Neuronal stem cell (in vitro differentiated cells): ENCODE measurements around the gene TBC1D22A.
A peak's percentile ranks its signal among the peaks of the same experiment; 100 is the strongest.

Source experiments
- DNase-seq: peaks from one replicate; pipeline ENCODE4 v3.0.0-alpha.2; 2013; ENCODE audit warnings: low spot score
- H2AFZ ChIP-seq: one replicate; pipeline ENCODE4 v1.6.1; 2013; ENCODE audit warnings: mild to moderate bottlenecking, low read length, inconsistent platforms
- H2AK5ac ChIP-seq: 2 replicates; pipeline ENCODE4 v1.6.1; 2013; ENCODE audit warnings: low read depth, mild to moderate bottlenecking, inconsistent platforms, low read length, moderate library complexity, mixed read lengths
- H2BK120ac ChIP-seq: 2 replicates; pipeline ENCODE4 v1.6.1; 2013; ENCODE audit warnings: low read depth, mild to moderate bottlenecking, inconsistent platforms, low read length, moderate library complexity, mixed read lengths
- H2BK12ac ChIP-seq: one replicate; pipeline ENCODE4 v1.6.1; 2013; ENCODE audit warnings: low read length, inconsistent platforms
- H2BK15ac ChIP-seq: 2 replicates; pipeline ENCODE4 v1.6.1; 2013; ENCODE audit warnings: mild to moderate bottlenecking, low read length, inconsistent platforms, mixed read lengths
- H2BK5ac ChIP-seq: one replicate; pipeline ENCODE4 v1.6.1; 2013; ENCODE audit warnings: inconsistent platforms, mild to moderate bottlenecking, low read length, moderate library complexity
- H3K14ac ChIP-seq: one replicate; pipeline ENCODE4 v1.6.1; 2013; ENCODE audit warnings: low read length, inconsistent platforms
- H3K18ac ChIP-seq: 2 replicates; pipeline ENCODE4 v1.6.1; 2013; ENCODE audit warnings: low read length, inconsistent platforms
- H3K23ac ChIP-seq: 2 replicates; pipeline ENCODE4 v1.6.1; 2013; ENCODE audit warnings: low read depth, mild to moderate bottlenecking, mixed read lengths, low read length, inconsistent platforms; ENCODE audit not compliant: poor library complexity
- H3K27ac ChIP-seq: replicated peaks from 3 replicates; pipeline ENCODE4 v1.5.1; 2013; ENCODE audit warnings: low read length, inconsistent platforms
- H3K27me3 ChIP-seq, 3 experiments: 2 replicates each; pipeline ENCODE4 v1.6.1; 2013; ENCODE audit warnings: low read length in 3 of 3, mild to moderate bottlenecking in 2 of 3, inconsistent platforms in 1 of 3, low read depth in 1 of 3, mixed read lengths in 1 of 3, moderate library complexity in 1 of 3; ENCODE audit not compliant: control insufficient read depth in 3 of 3, insufficient read depth in 3 of 3
- H3K36me3 ChIP-seq, 2 donors: replicated peaks in 1 of 2; 2 replicates each; pipeline ENCODE4 v1.6.1; 2013; ENCODE audit warnings: low read length in 2 of 2; ENCODE audit not compliant: control insufficient read depth in 2 of 2, insufficient read depth in 2 of 2
- H3K4ac ChIP-seq: 2 replicates; pipeline ENCODE4 v1.6.1; 2013; ENCODE audit warnings: inconsistent platforms, mild to moderate bottlenecking, low read length, moderate library complexity
- H3K4me1 ChIP-seq, 2 donors: 1 replicate in 1 of 2; 2 replicates in 1 of 2; pipeline ENCODE4 v1.6.1; 2013; ENCODE audit warnings: low read length in 2 of 2, low read depth in 1 of 2; ENCODE audit not compliant: control insufficient read depth in 2 of 2, insufficient read depth in 1 of 2
- H3K4me2 ChIP-seq: one replicate; pipeline ENCODE4 v1.6.1; 2013; ENCODE audit warnings: mild to moderate bottlenecking, low read length, inconsistent platforms; ENCODE audit not compliant: insufficient read depth, poor library complexity, severe bottlenecking
- H3K4me3 ChIP-seq, 2 donors: 2 replicates each; pipeline ENCODE4 v1.5.1; 2013; ENCODE audit warnings: low read length in 2 of 2, mild to moderate bottlenecking in 2 of 2, inconsistent platforms in 1 of 2, moderate library complexity in 1 of 2
- H3K79me1 ChIP-seq: one replicate; pipeline ENCODE4 v1.6.1; 2013; ENCODE audit warnings: low read depth, mild to moderate bottlenecking, inconsistent platforms, low read length, moderate library complexity
- H3K9ac ChIP-seq: one replicate; pipeline ENCODE4 v1.6.1; 2013; ENCODE audit warnings: mild to moderate bottlenecking, low read depth, low read length, inconsistent platforms; ENCODE audit not compliant: poor library complexity
- H3K9me3 ChIP-seq, 2 donors: replicated peaks in 1 of 2; 2 replicates each; pipeline versions ENCODE3 to v1.6.1; 2013; ENCODE audit warnings: low read length in 2 of 2, mild to moderate bottlenecking in 2 of 2, inconsistent platforms in 1 of 2, low read depth in 1 of 2, mixed read lengths in 1 of 2, moderate library complexity in 1 of 2; ENCODE audit not compliant: control insufficient read depth in 2 of 2, insufficient read depth in 1 of 2
- H4K8ac ChIP-seq: one replicate; pipeline ENCODE4 v1.6.1; 2013; ENCODE audit warnings: low read depth, mild to moderate bottlenecking, inconsistent platforms, low read length, moderate library complexity
- H4K91ac ChIP-seq: one replicate; pipeline ENCODE4 v1.6.1; 2013; ENCODE audit warnings: low read length, low read depth, mild to moderate bottlenecking, inconsistent platforms; ENCODE audit not compliant: poor library complexity
- WGBS, 2 donors: extraction: QIAGEN DNeasy Blood & Tissue Kit; methylation state at CpG; one replicate each; pipeline ENCODE4 v1.1.7; 2013; ENCODE audit warnings: missing lambda C conversion rate in 2 of 2, mixed read lengths in 1 of 2; ENCODE audit not compliant: insufficient read length in 2 of 2, insufficient replicate concordance in 1 of 2; ENCODE audit errors: extremely low coverage in 2 of 2; 5-methylcytosine and 5-hydroxymethylcytosine counted together

Gene TBC1D22A

GRCh38 chr22:47155131-47155885 lies 392.9 kb downstream of the TBC1D22A start:
- DNase-seq, result no peak

GRCh38 chr22:47155912-47156311 lies 393.5 kb downstream of the TBC1D22A start:
- Histone ChIP-seq H3K27me3 (peaks cover 0 to 6% (median 0%) of the 10 kb centered on the region in 3 experiments), H4K91ac (no peak overlapping the region), H3K14ac (no peak overlapping the region), H3K4me3 (no peak overlapping the region), H3K18ac (no peak overlapping the region), H2AK5ac (no peak overlapping the region), H2BK12ac (no peak overlapping the region), H2BK15ac (no peak overlapping the region), H2AFZ (no peak overlapping the region), H3K9ac (no peak overlapping the region), H3K4me2 (no peak overlapping the region), H2BK5ac (no peak overlapping the region), H4K8ac (no peak overlapping the region), H2BK120ac (no peak overlapping the region), H3K4me1 (peaks cover 0 to 10% of the 10 kb centered on the region in 2 donors), H3K4ac (no peak overlapping the region), H3K36me3 (peaks cover 0 to 6% of the 10 kb centered on the region in 2 donors), H3K27ac (no peak overlapping the region), H3K23ac (no peak overlapping the region), H3K79me1 (peaks cover 7% of the 10 kb centered on the region), H3K9me3 (peaks cover 0 to 6% of the 10 kb centered on the region in 2 donors)
- no CpG with 5 or more reads among the region's 9 CpGs for WGBS, 2 donors
- DNase-seq, result no peak

More at GRCh38 chr22:47155131-47155885, 392.9 kb downstream of the TBC1D22A start:
- H3K14ac ChIP-seq, result no peak overlapping the region
- H2BK12ac ChIP-seq, result no peak overlapping the region
- no peak overlapping the region for H3K9ac ChIP-seq
- peaks cover 0 to 6% (median 0%) of the 10 kb centered on the region in 3 experiments for H3K27me3 ChIP-seq
- no peak overlapping the region for H3K4me3 ChIP-seq
- no peak overlapping the region for H3K27ac ChIP-seq
- H3K18ac ChIP-seq, result peak overlapping the region; percentile 21
- no peak overlapping the region for H2BK120ac ChIP-seq
- H2BK15ac ChIP-seq, result no peak overlapping the region
- H2AFZ ChIP-seq, result no peak overlapping the region
- peak overlapping the region; percentile 74 for H3K23ac ChIP-seq
- H3K4me2 ChIP-seq, result no peak overlapping the region
- peaks cover 0 to 6% of the 10 kb centered on the region in 2 donors for H3K9me3 ChIP-seq
- H3K4me1 ChIP-seq, result peaks cover 0 to 10% of the 10 kb centered on the region in 2 donors
- no peak overlapping the region for H3K4ac ChIP-seq
- H4K8ac ChIP-seq, result no peak overlapping the region
- H3K36me3 ChIP-seq, result peaks cover 0 to 6% of the 10 kb centered on the region in 2 donors
- WGBS, 2 donors, result no CpG with 5 or more reads among the region's 31 CpGs
- H3K79me1 ChIP-seq, result peaks cover 7% of the 10 kb centered on the region
- peak overlapping the region; percentile 59 for H2AK5ac ChIP-seq
- no peak overlapping the region for H2BK5ac ChIP-seq
- no peak overlapping the region for H4K91ac ChIP-seq

- no peak overlapping the region for H3K9ac ChIP-seq
- peaks cover 0 to 6% of the 10 kb centered on the region in 2 donors for H3K36me3 ChIP-seq
- H3K18ac ChIP-seq, result no peak overlapping the region
- H2AFZ ChIP-seq, result no peak overlapping the region
- no peak for DNase-seq
- peaks cover 0 to 6% of the 10 kb centered on the region in 2 donors for H3K9me3 ChIP-seq
- no peak overlapping the region for H3K4ac ChIP-seq
- no peak overlapping the region for H2AK5ac ChIP-seq
- peaks cover 0 to 10% of the 10 kb centered on the region in 2 donors for H3K4me1 ChIP-seq
- peaks cover 7% of the 10 kb centered on the region for H3K79me1 ChIP-seq
- no peak overlapping the region for H3K4me3 ChIP-seq
- H3K27me3 ChIP-seq, result peaks cover 0 to 6% (median 0%) of the 10 kb centered on the region in 3 experiments
- H2BK15ac ChIP-seq, result no peak overlapping the region
- no peak overlapping the region for H2BK12ac ChIP-seq
- no peak overlapping the region for H2BK120ac ChIP-seq
- no peak overlapping the region for H4K91ac ChIP-seq
- no peak overlapping the region for H3K23ac ChIP-seq
- no peak overlapping the region for H3K4me2 ChIP-seq
- H3K14ac ChIP-seq, result peak overlapping the region; percentile 25
- no peak overlapping the region for H2BK5ac ChIP-seq
- H4K8ac ChIP-seq, result no peak overlapping the region
- WGBS, 2 donors, result no CpG with 5 or more reads among the region's 25 CpGs
- H3K27ac ChIP-seq, result no peak overlapping the region
Measured at GRCh38 chr22:47156352-47157092, 394.1 kb downstream of the TBC1D22A start.

- H3K4me3 ChIP-seq, result peak overlapping the region in 1 of 2 donors; percentile 49
- H3K27me3 ChIP-seq, result peaks cover 0 to 6% (median 0%) of the 10 kb centered on the region in 3 experiments
Measured at GRCh38 chr22:47157093-47157420, 394.6 kb downstream of the TBC1D22A start.

More at GRCh38 chr22:47157093-47157420, 394.6 kb downstream of the TBC1D22A start:
- no peak overlapping the region for H2BK12ac ChIP-seq
- no peak overlapping the region for H2BK15ac ChIP-seq
- no peak overlapping the region for H2AK5ac ChIP-seq
- peaks cover 7% of the 10 kb centered on the region for H3K79me1 ChIP-seq
- no peak overlapping the region for H3K14ac ChIP-seq
- H3K4me2 ChIP-seq, result no peak overlapping the region
- H3K9me3 ChIP-seq, result peaks cover 0 to 6% of the 10 kb centered on the region in 2 donors
- no CpG with 5 or more reads among the region's 15 CpGs for WGBS, 2 donors
- no peak overlapping the region for H3K23ac ChIP-seq
- H4K8ac ChIP-seq, result no peak overlapping the region
- no peak overlapping the region for H3K9ac ChIP-seq
- H3K18ac ChIP-seq, result no peak overlapping the region
- no peak overlapping the region for H2AFZ ChIP-seq
- no peak overlapping the region for H4K91ac ChIP-seq
- peaks cover 0 to 6% of the 10 kb centered on the region in 2 donors for H3K36me3 ChIP-seq
- no peak overlapping the region for H2BK120ac ChIP-seq
- H2BK5ac ChIP-seq, result no peak overlapping the region
- DNase-seq, result no peak
- peak overlapping the region; percentile 2 for H3K4ac ChIP-seq
- H3K4me1 ChIP-seq, result peaks cover 0 to 10% of the 10 kb centered on the region in 2 donors
- no peak overlapping the region for H3K27ac ChIP-seq
